Upper lobe of right lung (tissue), 1 donor: ENCODE measurements around the gene TCTN3. TPM values are rescaled to one million over a fixed set of nuclear protein-coding genes. Genes with fewer than 3 reads are reported as not detected.
"Not testable (repeated sequence)": the region's sequence is repeated elsewhere in the genome, so short reads cannot be mapped to it uniquely, and the experiment has no call there.

Experiments
- ATAC-seq: fragments of 200-7000 bp; cut with Tn5 transposase; one replicate; pipeline ENCODE4 v1.9.1; 2020; ENCODE audit warnings: mild to moderate bottlenecking, moderate library complexity
- DNase-seq: peaks from one replicate; pipeline ENCODE4 v3.0.0-alpha.2; 2020
- H3K27ac ChIP-seq: fragments of 200-600 bp; one replicate; pipeline ENCODE4 v1.8.0; 2022
- H3K27me3 ChIP-seq: fragments of 200-600 bp; one replicate; pipeline ENCODE4 v1.8.0; 2022; ENCODE audit warnings: mild to moderate bottlenecking
- H3K36me3 ChIP-seq: fragments of 200-600 bp; one replicate; pipeline ENCODE4 v1.8.0; 2022
- H3K4me1 ChIP-seq: fragments of 200-600 bp; one replicate; pipeline ENCODE4 v1.8.0; 2022
- H3K4me3 ChIP-seq: fragments of 200-600 bp; one replicate; pipeline ENCODE4 v1.8.0; 2022; ENCODE audit warnings: mild to moderate bottlenecking
- H3K9me3 ChIP-seq: fragments of 200-600 bp; one replicate; pipeline ENCODE4 v1.8.0; 2022
- intact Hi-C: fragments of 100-400 bp; cut with DNase I; formaldehyde crosslinking; loops from one replicate; pipeline ENCODE4 v1.11.0; 2022
- total RNA-seq: library from RNA; stranded (reverse); fragmentation: NEBNext Ultra II Directional; extraction: Animal tissue kit (Norgen Biotek cat#: 25700); gene quantifications from one replicate; pipeline ENCODE4 v1.2.1, GENCODE V29; 2021
- TF ChIP-seq, protein P1 (sequence below): fragments of 200-600 bp; IDR thresholded peaks from one replicate; pipeline ENCODE4 v1.8.0; 2022; ENCODE audit warnings: antibody characterized with exemption
- donor health status: DM: no; HTN: yes; CAD: no; lungs with severe emphysema.

The TCTN3 gene
- total RNA-seq, 1 donor from 2014 or later, result 29.0 TPM

DNA sequence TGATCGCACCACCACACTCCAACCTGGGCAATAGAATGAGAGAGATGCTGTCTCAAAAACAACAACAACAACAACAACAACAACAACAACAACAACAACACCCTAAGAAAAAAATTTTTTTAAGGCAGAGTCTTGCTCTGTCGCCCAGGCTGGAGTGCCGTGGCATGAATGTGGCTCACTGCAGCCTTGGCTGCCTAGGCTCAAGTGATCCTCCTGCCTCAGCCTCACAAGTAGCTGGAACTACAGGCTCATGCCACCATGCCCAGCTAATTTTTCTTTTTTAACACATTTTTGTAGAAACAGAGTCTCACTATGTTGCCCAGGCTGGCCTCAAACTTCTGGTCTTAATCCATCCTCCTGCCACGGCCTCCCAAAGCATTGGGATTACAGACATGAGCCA, 55.8 kb downstream of the TCTN3 start:
- Histone ChIP-seq H3K9me3 (no peaks in the 10 kb centered on the region), H3K4me1 (no peaks in the 10 kb centered on the region), H3K36me3 (peaks cover 67% of the 10 kb centered on the region), H3K4me3 (no peak overlapping the region), H3K27me3 (no peaks in the 10 kb centered on the region), H3K27ac (no peak overlapping the region)
- DNase-seq (no peak), ATAC-seq (no peak)
- TF ChIP-seq, protein P1, sequence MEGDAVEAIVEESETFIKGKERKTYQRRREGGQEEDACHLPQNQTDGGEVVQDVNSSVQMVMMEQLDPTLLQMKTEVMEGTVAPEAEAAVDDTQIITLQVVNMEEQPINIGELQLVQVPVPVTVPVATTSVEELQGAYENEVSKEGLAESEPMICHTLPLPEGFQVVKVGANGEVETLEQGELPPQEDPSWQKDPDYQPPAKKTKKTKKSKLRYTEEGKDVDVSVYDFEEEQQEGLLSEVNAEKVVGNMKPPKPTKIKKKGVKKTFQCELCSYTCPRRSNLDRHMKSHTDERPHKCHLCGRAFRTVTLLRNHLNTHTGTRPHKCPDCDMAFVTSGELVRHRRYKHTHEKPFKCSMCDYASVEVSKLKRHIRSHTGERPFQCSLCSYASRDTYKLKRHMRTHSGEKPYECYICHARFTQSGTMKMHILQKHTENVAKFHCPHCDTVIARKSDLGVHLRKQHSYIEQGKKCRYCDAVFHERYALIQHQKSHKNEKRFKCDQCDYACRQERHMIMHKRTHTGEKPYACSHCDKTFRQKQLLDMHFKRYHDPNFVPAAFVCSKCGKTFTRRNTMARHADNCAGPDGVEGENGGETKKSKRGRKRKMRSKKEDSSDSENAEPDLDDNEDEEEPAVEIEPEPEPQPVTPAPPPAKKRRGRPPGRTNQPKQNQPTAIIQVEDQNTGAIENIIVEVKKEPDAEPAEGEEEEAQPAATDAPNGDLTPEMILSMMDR, result no peak
- intact Hi-C loops, result no loop called here

DNA sequence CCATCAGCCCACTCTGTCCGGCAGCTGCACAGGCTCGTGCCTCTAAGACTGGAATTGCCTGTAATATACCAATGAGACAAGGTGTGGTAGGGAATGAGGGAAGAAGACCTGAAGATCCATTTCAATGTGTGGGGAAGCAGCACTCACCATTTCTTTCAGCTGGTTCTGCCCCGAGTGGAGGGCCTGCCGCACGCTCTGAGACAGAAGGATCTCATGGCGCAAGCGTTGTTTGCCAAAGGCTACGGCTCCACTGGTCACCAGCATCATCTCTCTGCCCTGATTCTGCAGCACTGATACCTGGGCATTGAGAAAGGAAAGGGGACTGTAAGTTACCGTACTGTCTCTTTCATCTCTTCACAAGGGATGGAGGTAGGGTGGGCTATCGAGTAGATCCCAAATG, 56.6 kb downstream of the TCTN3 start:
- no peaks in the 10 kb centered on the region for H3K4me1 ChIP-seq
- H3K4me3 ChIP-seq, result no peak overlapping the region
- TF ChIP-seq, protein P1, result no peak
- H3K36me3 ChIP-seq, result peaks cover 67% of the 10 kb centered on the region
- no peak for ATAC-seq
- H3K27me3 ChIP-seq, result no peaks in the 10 kb centered on the region
- intact Hi-C loops, result no loop called here
- no peak for DNase-seq
- H3K27ac ChIP-seq, result no peak overlapping the region
- no peaks in the 10 kb centered on the region for H3K9me3 ChIP-seq

DNA sequence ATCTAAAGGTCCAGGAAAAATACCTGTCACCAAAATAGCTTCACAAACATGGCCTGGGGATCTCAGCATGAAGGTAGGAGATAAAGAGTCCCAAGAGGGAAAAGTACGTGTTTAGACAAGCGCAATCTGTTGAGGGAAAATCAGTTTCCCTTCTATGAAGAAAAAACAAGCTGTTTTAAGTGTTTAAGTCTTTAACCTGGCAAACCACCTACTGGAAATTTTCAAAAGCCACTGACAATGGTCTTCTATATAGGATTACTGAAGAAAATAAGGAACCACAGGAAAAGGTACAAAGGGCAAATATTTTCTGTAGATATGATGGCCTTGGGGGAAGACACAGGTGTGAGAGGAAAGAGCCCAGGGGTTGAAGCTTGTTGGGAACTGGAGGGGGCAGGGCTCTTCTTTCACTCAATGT, 58.4 kb downstream of the TCTN3 start:
- ATAC-seq, result no peak
- H3K4me3 ChIP-seq, result no peak overlapping the region
- H3K27me3 ChIP-seq, result no peaks in the 10 kb centered on the region
- DNase-seq, result no peak
- H3K4me1 ChIP-seq, result no peaks in the 10 kb centered on the region
- intact Hi-C loops, result no loop called here
- no peak overlapping the region for H3K27ac ChIP-seq
- H3K9me3 ChIP-seq, result no peaks in the 10 kb centered on the region
- TF ChIP-seq, protein P1, result no peak
- peaks cover 69% of the 10 kb centered on the region for H3K36me3 ChIP-seq

DNA sequence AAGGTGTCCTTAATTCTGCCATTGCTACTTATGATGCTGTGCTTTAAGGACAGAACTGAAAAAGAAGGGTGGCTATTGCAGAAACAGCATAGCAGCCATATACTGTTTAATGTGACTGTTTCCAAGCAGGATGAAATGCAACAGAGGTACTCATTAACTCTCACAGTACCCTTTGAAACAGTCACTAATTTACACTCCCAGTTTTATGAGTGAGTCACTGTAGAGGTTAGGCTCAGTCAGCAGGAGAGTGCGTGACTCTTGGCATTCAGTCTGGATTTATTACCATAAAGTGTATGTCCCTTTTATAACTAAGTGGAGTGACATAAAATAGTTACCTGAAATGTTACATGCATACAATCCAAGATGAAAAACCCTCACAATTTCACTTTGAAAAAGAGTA, 64.9 kb downstream of the TCTN3 start:
- no peaks in the 10 kb centered on the region for H3K9me3 ChIP-seq
- H3K4me3 ChIP-seq, result no peak overlapping the region
- H3K36me3 ChIP-seq, result peaks cover 86% of the 10 kb centered on the region
- TF ChIP-seq, protein P1, result no peak
- ATAC-seq (no peak), DNase-seq (no peak)
- no peaks in the 10 kb centered on the region for H3K4me1 ChIP-seq
- intact Hi-C loops, result no loop called here
- no peaks in the 10 kb centered on the region for H3K27me3 ChIP-seq
- H3K27ac ChIP-seq, result no peak overlapping the region

DNA sequence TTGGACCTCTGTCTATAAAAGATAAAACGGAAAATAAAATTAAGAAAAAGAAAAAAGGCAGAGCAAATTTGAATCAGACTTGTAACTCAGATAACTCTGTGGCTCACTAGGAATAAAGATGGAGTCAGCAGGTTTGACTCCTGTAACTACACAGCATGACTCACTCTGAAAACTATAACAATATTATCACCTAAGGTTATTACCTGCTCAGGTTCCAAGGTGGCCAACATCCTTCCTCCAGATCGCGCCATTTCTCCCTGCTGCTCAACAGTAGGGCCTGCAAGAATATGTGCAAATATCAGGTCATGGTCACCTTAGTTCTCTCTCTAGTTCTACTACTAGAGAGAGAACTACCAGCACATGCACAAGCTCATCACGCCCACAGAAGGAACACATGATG, 67.2 kb downstream of the TCTN3 start:
- no peaks in the 10 kb centered on the region for H3K27me3 ChIP-seq
- ATAC-seq (no peak), DNase-seq (no peak)
- no peaks in the 10 kb centered on the region for H3K4me1 ChIP-seq
- no peak overlapping the region for H3K4me3 ChIP-seq
- TF ChIP-seq, protein P1, result no peak
- H3K36me3 ChIP-seq, result peaks cover 66% of the 10 kb centered on the region
- no peak overlapping the region for H3K27ac ChIP-seq
- intact Hi-C loops, result no loop called here
- no peaks in the 10 kb centered on the region for H3K9me3 ChIP-seq

DNA sequence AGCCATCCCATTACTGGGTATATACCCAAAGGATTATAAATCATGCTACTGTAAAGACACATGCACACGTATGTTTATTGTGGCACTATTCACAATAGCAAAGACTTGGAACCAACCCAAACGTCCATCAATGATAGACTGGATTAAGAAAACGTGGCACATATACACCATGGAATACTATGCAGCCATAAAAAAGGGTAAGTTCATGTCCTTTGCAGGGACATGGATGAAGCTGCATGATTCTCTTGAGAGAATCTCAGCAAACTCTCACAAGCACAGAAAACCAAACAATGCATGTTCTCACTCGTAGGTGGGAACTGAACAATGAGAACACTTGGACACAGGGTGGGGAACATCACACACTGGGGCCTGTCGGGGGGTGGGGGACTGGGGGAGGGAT, 73.3 kb downstream of the TCTN3 start:
- H3K27me3 ChIP-seq, H3K4me3 ChIP-seq, H3K9me3 ChIP-seq, intact Hi-C loops, H3K27ac ChIP-seq, H3K4me1 ChIP-seq, DNase-seq, ATAC-seq: not testable (repeated sequence)
- H3K36me3 ChIP-seq, result peaks cover 60% of the 10 kb centered on the region
